Keratinocyte (primary cell): ENCODE data around the gene BCORL1. TPM values are rescaled to one million over a fixed set of nuclear protein-coding genes. Genes with fewer than 3 reads are reported as not detected.

Experiments used
- DNase-seq: peaks from one replicate; pipeline ENCODE4 v3.0.0-alpha.2; 2011; ENCODE audit warnings: low read depth, missing footprints, low spot score
- FAIRE-seq: peaks from 2 replicates; lab custom pipeline; 2011; peaks lifted over from hg19 to GRCh38; lab: Jason Lieb, UNC
- H2AFZ ChIP-seq: 2 replicates; pipeline ENCODE4 v1.6.0; 2012; ENCODE audit warnings: low read length, control low read depth, inconsistent platforms; ENCODE audit not compliant: control insufficient read depth
- H3K27ac ChIP-seq: 2 replicates; pipeline ENCODE4 v1.5.1; 2011; ENCODE audit warnings: low read length; ENCODE audit not compliant: control insufficient read depth, insufficient read depth
- H3K27me3 ChIP-seq: 3 replicates; pipeline ENCODE4 v1.6.0; 2011; ENCODE audit warnings: low read length; ENCODE audit not compliant: control insufficient read depth, insufficient read depth; ENCODE audit errors: extremely low read depth
- H3K36me3 ChIP-seq, 2 experiments: 2 replicates in 1 of 2; 3 replicates in 1 of 2; pipeline ENCODE4 v1.5.1; 2011; ENCODE audit warnings: low read length in 2 of 2, mild to moderate bottlenecking in 1 of 2; ENCODE audit not compliant: control insufficient read depth in 2 of 2, insufficient read depth in 2 of 2; ENCODE audit errors: extremely low read depth in 1 of 2
- H3K4me1 ChIP-seq: 3 replicates; pipeline ENCODE4 v1.5.1; 2011; ENCODE audit warnings: low read length; ENCODE audit not compliant: control insufficient read depth, insufficient read depth; ENCODE audit errors: extremely low read depth
- H3K4me2 ChIP-seq: 3 replicates; pipeline ENCODE4 v1.6.0; 2011; ENCODE audit warnings: low read depth, low read length; ENCODE audit not compliant: control insufficient read depth, insufficient read depth; ENCODE audit errors: extremely low read depth
- H3K4me3 ChIP-seq, 3 experiments: fragments of 200-600 bp in 1 of 3; sonication (generic) in 1 of 3; 2 replicates in 2 of 3; 3 replicates in 1 of 3; pipeline ENCODE4 v1.5.1; 2011 to 2016; ENCODE audit warnings: low read length in 3 of 3, mild to moderate bottlenecking in 3 of 3, control low read depth in 2 of 3, inconsistent platforms in 1 of 3, low read depth in 1 of 3, mixed read lengths in 1 of 3, mixed run types in 1 of 3, moderate library complexity in 1 of 3; ENCODE audit not compliant: control insufficient read depth in 2 of 3, insufficient read depth in 2 of 3; ENCODE audit errors: extremely low read depth in 1 of 3
- H3K79me2 ChIP-seq: 2 replicates; pipeline ENCODE4 v1.6.0; 2012; ENCODE audit warnings: low read length; ENCODE audit not compliant: control insufficient read depth, insufficient read depth
- H3K9ac ChIP-seq: 3 replicates; pipeline ENCODE4 v1.6.0; 2011; ENCODE audit warnings: low read length; ENCODE audit not compliant: control insufficient read depth, insufficient read depth; ENCODE audit errors: extremely low read depth
- H3K9me1 ChIP-seq: 3 replicates; pipeline ENCODE4 v1.6.0; 2011; ENCODE audit warnings: low read length; ENCODE audit not compliant: control insufficient read depth, insufficient read depth; ENCODE audit errors: extremely low read depth
- H3K9me3 ChIP-seq: 2 replicates; pipeline ENCODE4 v1.5.1; 2012; ENCODE audit warnings: low read depth, low read length; ENCODE audit not compliant: control insufficient read depth
- H4K20me1 ChIP-seq: 3 replicates; pipeline ENCODE4 v1.6.0; 2011; ENCODE audit warnings: low read length; ENCODE audit not compliant: control insufficient read depth, insufficient read depth; ENCODE audit errors: extremely low read depth
- EZH2 ChIP-seq: IDR thresholded peaks from one replicate; pipeline ENCODE4 v1.6.1; 2012; ENCODE audit warnings: inconsistent platforms, mild to moderate bottlenecking, low read length, moderate library complexity
- dilution Hi-C: fragments of 300-500 bp; cut with MboI; formaldehyde crosslinking; loops from one replicate; pipeline ENCODE4 v1.7.0; 2020; ENCODE audit warnings: low sequenced_read_pairs; ENCODE audit not compliant: extremely low pct_ligation_motif_present
- polyA plus RNA-seq, 5 experiments: library from polyadenylated mRNA; depleted of rRNA in 3 of 5; stranded (reverse) in 3 of 5; stranded (forward) in 1 of 5; unstranded in 1 of 5; fragments of >200 nt; gene quantifications; 1 replicate in 1 of 5; 2 replicates in 3 of 5; 3 replicates in 1 of 5; pipeline versions ENCODE4 v1.2.1 to v1.2.3, GENCODE V29; 2011 to 2012; ENCODE audit warnings: missing spikeins in 2 of 5, low read depth in 1 of 5, low replicate concordance in 1 of 5
- TF ChIP-seq, protein P1 (sequence below), 3 experiments: IDR thresholded peaks in 1 of 3; conservative IDR thresholded peaks in 1 of 3; optimal IDR thresholded peaks in 1 of 3; 2 replicates in 2 of 3; 3 replicates in 1 of 3; pipeline versions ENCODE3 to v1.5.1; 2011; ENCODE audit warnings: low read length in 3 of 3, mild to moderate bottlenecking in 3 of 3, moderate library complexity in 2 of 3, control low read depth in 1 of 3, inconsistent platforms in 1 of 3; ENCODE audit not compliant: insufficient read depth in 2 of 3; ENCODE audit errors: extremely low read depth in 1 of 3

BCORL1 gene
- polyA plus RNA-seq, 1 donor (not counting 4 experiments of a cell fraction or from before 2014, with no cell fraction given): 0.54 TPM

- Histone ChIP-seq H3K36me3 (peaks cover 0 to 5% of the 10 kb centered on the region in 2 experiments), H3K4me1 (no peaks in the 10 kb centered on the region), H3K9me3 (no peaks in the 10 kb centered on the region), H3K79me2 (peaks cover 32% of the 10 kb centered on the region), H3K9me1 (no peaks in the 10 kb centered on the region), H3K27ac (no peak overlapping the region), H4K20me1 (peaks cover 9% of the 10 kb centered on the region), H3K4me2 (no peak overlapping the region), H3K27me3 (no peaks in the 10 kb centered on the region), H3K9ac (no peak overlapping the region), H2AFZ (no peak overlapping the region), H3K4me3 (no peak overlapping the region)
- no peak for DNase-seq
- FAIRE-seq: no peak
- dilution Hi-C loops: no loop called here
- no peak for TF ChIP-seq EZH2
- TF ChIP-seq, protein P1, sequence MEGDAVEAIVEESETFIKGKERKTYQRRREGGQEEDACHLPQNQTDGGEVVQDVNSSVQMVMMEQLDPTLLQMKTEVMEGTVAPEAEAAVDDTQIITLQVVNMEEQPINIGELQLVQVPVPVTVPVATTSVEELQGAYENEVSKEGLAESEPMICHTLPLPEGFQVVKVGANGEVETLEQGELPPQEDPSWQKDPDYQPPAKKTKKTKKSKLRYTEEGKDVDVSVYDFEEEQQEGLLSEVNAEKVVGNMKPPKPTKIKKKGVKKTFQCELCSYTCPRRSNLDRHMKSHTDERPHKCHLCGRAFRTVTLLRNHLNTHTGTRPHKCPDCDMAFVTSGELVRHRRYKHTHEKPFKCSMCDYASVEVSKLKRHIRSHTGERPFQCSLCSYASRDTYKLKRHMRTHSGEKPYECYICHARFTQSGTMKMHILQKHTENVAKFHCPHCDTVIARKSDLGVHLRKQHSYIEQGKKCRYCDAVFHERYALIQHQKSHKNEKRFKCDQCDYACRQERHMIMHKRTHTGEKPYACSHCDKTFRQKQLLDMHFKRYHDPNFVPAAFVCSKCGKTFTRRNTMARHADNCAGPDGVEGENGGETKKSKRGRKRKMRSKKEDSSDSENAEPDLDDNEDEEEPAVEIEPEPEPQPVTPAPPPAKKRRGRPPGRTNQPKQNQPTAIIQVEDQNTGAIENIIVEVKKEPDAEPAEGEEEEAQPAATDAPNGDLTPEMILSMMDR (optimal IDR thresholded peaks at IDR 0.05 in 1 of 3, IDR thresholded peaks at IDR 0.05 in 1 of 3, conservative IDR thresholded peaks at IDR 0.05 in 1 of 3; ENCODE audit: extremely low read depth in 1 of 3, insufficient read depth in 2 of 3, low read length in 3 of 3): no peak
Measured at GRCh38 chrX:130083656-130084382, 101.4 kb downstream of the BCORL1 start.

DNA sequence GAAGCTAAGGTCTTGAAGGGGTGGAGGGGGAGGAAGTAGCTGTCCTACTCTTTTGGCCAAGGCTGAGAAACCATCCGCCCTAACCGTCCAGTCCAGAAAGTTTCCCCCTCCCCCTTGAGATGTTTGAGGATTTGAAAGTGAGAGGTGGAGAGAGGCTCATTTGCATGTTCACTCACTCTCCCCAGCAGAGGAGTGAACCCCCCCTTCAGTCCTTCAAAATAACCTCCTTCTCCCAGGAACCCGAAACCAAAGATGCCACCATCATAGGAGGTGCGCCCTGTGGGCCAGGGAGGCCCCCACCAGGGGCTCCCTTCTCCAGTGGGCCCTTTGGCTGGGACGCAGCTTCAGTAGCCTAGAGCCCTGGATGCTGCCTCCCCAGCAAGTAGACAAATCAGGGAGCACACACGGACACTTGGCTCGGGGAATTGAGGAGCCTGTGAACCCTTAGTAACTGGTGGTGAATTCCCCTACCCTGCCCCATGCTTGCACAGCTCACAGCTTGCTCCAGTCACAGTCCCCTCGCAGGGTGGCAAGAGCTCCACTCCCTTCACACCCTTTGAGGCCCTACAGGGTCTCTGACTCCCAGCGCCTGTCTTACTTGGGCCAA, 102.3 kb downstream of the BCORL1 start:
- Histone ChIP-seq H3K4me2 (no peak overlapping the region), H3K9ac (no peak overlapping the region), H3K27ac (no peak overlapping the region), H4K20me1 (peaks cover 10% of the 10 kb centered on the region), H3K9me3 (no peaks in the 10 kb centered on the region), H3K79me2 (peaks cover 36% of the 10 kb centered on the region), H3K4me1 (no peaks in the 10 kb centered on the region), H3K4me3 (no peak overlapping the region), H3K27me3 (no peaks in the 10 kb centered on the region), H3K9me1 (no peaks in the 10 kb centered on the region), H2AFZ (no peak overlapping the region), H3K36me3 (peaks cover 0 to 5% of the 10 kb centered on the region in 2 experiments)
- dilution Hi-C loops: no loop called here
- FAIRE-seq (no peak), DNase-seq (no peak)
- TF ChIP-seq, protein P1 (optimal IDR thresholded peaks at IDR 0.05 in 1 of 3, IDR thresholded peaks at IDR 0.05 in 1 of 3, conservative IDR thresholded peaks at IDR 0.05 in 1 of 3; ENCODE audit: extremely low read depth in 1 of 3, insufficient read depth in 2 of 3, low read length in 3 of 3): no peak
- no peak for TF ChIP-seq EZH2
